Measurements from ENCODE around the gene EIF2S3B. TPM values are rescaled to one million over a fixed set of nuclear protein-coding genes. Genes with fewer than 3 reads are reported as not detected.

EIF2S3B gene
- 0.09 and 0.42 TPM in 2 replicates for total RNA-seq

GRCh38 chr12:10505620-10506019 lies at the start of gene EIF2S3B:
Gene EIF2S3B, plus strand, starts transcription at chr12:10505890. Its CDS starts 13 bp downstream, at chr12:10505903.

Other genes with a start within 250 kb of the EIF2S3B start
- under 0.01 TPM in 2 replicates for gene KLRD1, start 198.0 kb upstream of the EIF2S3B start, total RNA-seq
- not detected in 2 replicates for gene KLRK1, start 115.8 kb upstream of the EIF2S3B start, total RNA-seq
- 0.21 TPM in 1 of 2 replicates, not detected in the other for gene KLRC4, start 96.1 kb upstream of the EIF2S3B start, total RNA-seq
- 0.79 and 0.99 TPM in 2 replicates for gene KLRC3, start 85.3 kb upstream of the EIF2S3B start, total RNA-seq
- gene KLRC2, start 69.9 kb upstream of the EIF2S3B start, total RNA-seq, result 0.19 and 0.49 TPM in 2 replicates
- 0.98 TPM in 1 of 2 replicates, not detected in the other for gene KLRC1, start 52.5 kb upstream of the EIF2S3B start, total RNA-seq
- 17.8 and 22.8 TPM in 2 replicates for gene MAGOHB, start 107.7 kb downstream of the EIF2S3B start, total RNA-seq
- gene STYK1, start 168.2 kb downstream of the EIF2S3B start, total RNA-seq, result 1.2 and 4.1 TPM in 2 replicates
- gene YBX3, start 217.4 kb downstream of the EIF2S3B start, total RNA-seq, result 371 and 373 TPM in 2 replicates

Measured in airway epithelial cell (primary cell).